GM21423 (cell line): ENCODE data around the gene USP6NL.
"Not testable (repeated sequence)": the region's sequence is repeated elsewhere in the genome, so short reads cannot be mapped to it uniquely, and the experiment has no call there.

Experiments
- ATAC-seq: cut with Tn5 transposase; IDR thresholded peaks from one replicate; pipeline ENCODE4 v1.9.1; 2021; ENCODE audit warnings: mild to moderate bottlenecking, moderate library complexity; ENCODE audit not compliant: unreplicated experiment

USP6NL gene

GRCh38 chr10:11520892-11521291 lies 90.6 kb downstream of the USP6NL start:
- ATAC-seq = no peak

GRCh38 chr10:11517150-11517549 lies 94.3 kb downstream of the USP6NL start:
- peak; percentile 41 for ATAC-seq

GRCh38 chr10:11516431-11516746 lies 95.1 kb downstream of the USP6NL start:
- ATAC-seq = peak; percentile 72

DNA sequence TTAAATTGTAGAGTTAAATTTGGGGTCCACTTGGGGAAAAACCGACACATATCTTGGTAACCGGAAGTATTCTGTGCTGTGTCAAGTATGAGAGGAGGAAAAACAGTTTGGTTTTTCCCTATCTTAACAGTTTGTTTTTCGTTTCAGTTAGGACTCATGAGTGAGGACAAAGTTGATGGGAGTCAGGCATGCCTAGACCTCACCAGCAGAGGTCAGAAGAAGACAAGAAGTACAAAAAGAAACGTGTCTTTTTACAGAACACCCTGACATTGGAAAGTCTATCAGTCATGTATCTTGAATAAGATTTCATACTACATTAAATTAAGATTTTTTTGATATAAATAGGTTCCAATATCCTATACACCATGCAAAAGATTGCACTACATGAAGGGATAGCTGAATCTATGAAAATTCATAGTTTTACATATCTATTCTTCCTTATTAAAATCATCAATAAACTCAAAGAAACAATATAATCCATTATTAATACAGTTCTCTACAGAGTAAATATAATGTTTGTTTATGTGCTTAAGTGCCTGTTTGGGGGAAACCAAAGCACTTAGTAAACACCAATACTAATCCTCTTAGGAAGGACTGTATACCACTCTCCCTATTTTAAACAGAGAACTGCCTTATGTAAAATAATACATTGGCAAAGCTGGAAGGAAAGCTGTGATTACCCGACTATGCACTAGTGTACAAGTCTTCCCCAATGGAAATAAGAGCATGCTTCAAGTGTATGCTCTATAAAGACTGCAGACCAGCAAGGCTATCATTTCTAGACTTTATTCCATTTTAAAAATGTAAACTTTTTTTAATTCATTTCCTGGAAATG lies 95.6 kb downstream of the USP6NL start:
- ATAC-seq = peak; percentile 17

GRCh38 chr10:11513727-11514126 lies 97.7 kb downstream of the USP6NL start:
- no peak for ATAC-seq

GRCh38 chr10:11512596-11512995 lies 98.9 kb downstream of the USP6NL start:
- ATAC-seq = no peak

DNA sequence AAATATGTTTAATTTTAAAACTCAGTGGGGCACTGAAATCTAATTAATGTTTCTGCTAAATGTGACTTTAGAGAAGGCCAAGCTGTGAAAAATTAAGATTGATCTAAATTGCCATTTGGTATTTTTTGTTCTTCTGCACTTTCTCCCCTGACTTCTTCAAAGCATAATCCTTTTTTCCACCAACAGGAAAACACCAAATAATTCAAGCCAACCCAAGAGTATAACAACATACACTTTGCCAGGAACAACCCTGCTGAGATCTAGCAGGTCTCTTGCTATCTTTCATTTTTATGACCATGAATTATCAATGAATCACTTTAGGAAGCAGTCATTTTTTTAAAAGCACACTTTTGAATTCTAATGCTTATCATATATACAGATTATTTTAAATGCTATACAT lies 100.1 kb downstream of the USP6NL start:
- ATAC-seq = no peak

GRCh38 chr10:11510736-11511135 lies 100.7 kb downstream of the USP6NL start:
- no peak for ATAC-seq

DNA sequence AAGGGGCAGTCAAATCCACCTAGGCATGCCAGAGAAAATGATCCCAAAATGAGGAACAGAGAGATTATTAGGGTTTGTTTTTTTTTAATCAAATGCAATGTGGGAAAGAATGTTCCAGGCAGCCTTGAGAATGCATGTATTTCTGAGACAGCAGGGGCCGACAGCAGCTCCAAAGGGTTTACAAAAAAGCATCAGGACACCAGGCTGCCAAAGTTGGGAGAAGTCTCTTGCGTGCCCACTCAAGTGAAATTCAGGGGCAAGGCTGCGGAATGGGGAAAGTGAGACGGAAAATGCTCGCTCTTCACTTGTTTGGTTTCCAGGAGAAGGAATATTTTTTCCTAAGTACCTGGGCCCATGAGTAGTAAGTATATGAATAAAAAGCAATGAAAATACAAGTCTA lies 101.2 kb downstream of the USP6NL start:
- ATAC-seq = no peak

GRCh38 chr10:11509036-11509435 lies 102.4 kb downstream of the USP6NL start:
- no peak for ATAC-seq

- ATAC-seq = no peak
Observed at GRCh38 chr10:11506247-11506789, 105.1 kb downstream of the USP6NL start.

DNA sequence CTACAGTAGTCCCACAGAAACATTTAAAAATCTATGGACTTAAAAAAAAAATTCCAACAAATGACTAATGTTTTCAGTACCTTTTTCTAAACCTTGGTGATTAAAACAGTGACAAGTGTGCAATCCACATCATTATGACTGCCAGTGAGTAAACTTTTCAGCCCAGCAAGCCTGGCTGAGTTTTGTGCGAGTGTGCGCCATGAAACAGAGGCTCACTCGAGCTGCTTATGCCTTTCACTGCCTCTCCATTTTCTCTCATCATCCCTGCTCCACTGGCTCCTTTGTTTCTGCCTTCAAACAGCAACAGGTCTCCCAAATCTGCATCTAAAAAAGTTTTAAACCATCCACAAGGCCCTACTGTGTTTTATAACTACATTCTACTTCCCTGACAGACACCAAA lies 105.8 kb downstream of the USP6NL start:
- ATAC-seq = no peak

- no peak for ATAC-seq
Observed at GRCh38 chr10:11504566-11505285, 106.7 kb downstream of the USP6NL start.

DNA sequence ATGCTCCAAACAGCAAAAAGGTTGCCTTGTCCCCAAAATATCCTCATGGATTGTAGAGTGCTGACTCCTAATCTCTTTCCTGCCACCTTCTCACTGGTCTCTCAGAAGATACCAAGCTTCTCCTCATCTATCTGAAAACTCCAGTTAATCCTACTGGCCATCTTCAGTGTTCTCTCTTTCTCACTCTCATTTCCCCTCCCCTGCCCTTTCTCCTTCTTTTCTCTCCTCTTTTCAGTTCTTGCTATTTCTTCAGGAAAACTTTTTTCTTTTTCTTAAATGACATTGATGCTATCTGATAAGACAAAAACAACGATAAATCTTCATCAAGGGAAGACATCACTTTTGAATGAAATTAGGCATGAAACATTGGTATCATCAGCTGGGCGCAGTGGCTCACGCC lies 109.8 kb downstream of the USP6NL start:
- ATAC-seq = no peak

DNA sequence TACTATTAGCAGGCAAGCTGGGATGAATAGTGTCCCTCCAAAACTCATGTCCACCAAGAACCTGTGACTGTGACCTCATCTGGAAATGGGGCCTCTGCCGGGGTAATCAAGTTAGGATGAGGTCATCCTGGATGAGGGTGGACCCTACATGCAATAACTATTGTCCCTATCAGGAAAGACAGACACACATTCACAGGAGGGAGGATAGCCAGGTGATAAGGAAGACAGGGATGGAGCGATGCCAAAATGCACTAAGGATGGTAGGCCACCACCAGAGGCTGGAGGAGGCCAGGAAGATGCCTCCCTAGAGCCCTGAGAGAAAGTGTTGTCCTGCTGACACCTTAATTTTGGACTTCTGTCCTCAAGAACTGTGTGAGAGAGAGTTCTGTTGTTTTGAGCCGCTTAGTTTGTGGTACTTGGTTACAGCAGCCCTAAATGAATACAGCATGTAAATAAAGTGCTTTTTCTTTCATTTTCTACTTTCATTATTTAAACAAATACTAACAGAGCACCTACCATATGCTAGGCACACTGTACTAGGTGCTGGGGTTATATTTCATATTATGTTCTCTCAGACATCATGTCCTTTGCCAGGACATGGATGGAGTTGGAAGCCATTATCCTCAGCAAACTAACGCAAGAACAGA lies 111.9 kb downstream of the USP6NL start:
- ATAC-seq = no peak

DNA sequence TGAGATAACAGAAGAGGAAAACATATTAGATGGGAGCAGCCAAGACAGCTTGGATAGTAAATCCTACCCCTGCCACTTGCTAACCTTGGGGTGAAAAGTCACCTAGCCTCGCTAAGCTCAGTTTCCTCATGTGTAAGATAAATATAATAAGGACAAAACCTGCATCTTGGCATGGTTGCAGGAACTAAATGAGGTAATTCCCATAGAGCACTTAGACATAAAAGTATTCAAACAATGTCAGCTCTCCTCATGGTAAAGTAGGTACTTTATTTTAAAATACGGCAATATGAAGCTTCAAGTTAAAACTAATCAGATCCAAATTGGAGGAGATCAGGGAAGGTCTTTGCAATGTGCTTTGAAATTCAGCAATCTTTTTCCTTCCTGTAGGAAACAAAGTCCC lies 113.1 kb downstream of the USP6NL start:
- no peak for ATAC-seq

GRCh38 chr10:11494923-11495322 lies 116.5 kb downstream of the USP6NL start:
- ATAC-seq = not testable (repeated sequence)

DNA sequence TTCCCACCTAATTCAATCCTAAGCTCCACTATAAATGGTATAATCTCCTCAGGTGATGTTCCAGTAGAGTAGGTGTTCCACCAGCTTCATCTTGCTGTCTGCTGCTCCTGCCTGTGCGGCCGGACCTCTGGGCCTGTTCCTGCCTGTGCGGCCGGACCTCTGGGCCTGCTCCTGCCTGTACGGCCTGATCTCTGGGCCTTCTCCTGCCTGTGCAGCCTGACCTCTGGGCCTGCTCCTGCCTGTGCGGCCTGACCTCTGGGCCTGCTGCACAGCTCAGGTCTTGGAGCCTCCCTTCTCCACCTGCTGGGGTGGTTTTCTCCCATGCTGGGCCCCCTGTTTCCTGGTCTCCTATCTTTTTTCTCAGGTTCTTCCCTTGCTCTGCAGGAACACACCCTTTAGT lies 117.8 kb downstream of the USP6NL start:
- no peak for ATAC-seq

GRCh38 chr10:11491087-11491486 lies 120.4 kb downstream of the USP6NL start:
- no peak for ATAC-seq

- ATAC-seq = no peak
Observed at GRCh38 chr10:11489591-11489990, 121.9 kb downstream of the USP6NL start.

DNA sequence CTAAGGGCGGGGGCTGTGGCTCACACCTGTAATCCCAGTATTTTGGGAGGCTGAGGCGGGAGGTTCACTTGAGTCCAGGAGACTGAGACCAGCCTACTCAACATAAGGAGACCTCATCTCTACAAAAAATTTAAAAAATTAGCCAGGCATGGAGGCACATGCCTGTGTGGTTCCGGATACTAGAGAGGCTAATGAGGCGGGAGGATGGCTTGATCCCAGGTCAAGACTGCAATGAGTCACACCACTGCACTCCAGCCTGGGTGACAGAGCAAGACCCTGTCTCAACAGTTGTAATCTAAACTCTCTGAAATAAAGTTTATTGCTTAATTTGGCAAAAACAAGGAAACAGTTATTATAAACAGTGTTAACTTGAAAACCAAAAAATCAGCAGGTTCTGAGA lies 123.3 kb downstream of the USP6NL start:
- no peak for ATAC-seq
